Superior temporal gyrus (tissue), 1 donor: ENCODE measurements around the gene OR13J1.
A peak's percentile ranks its signal among the peaks of the same experiment; 100 is the strongest.

Experiments used
- DNase-seq: peaks from one replicate; pipeline ENCODE4 v3.0.0-alpha.2; 2016; ENCODE audit errors: extremely low spot score

OR13J1 gene

DNA sequence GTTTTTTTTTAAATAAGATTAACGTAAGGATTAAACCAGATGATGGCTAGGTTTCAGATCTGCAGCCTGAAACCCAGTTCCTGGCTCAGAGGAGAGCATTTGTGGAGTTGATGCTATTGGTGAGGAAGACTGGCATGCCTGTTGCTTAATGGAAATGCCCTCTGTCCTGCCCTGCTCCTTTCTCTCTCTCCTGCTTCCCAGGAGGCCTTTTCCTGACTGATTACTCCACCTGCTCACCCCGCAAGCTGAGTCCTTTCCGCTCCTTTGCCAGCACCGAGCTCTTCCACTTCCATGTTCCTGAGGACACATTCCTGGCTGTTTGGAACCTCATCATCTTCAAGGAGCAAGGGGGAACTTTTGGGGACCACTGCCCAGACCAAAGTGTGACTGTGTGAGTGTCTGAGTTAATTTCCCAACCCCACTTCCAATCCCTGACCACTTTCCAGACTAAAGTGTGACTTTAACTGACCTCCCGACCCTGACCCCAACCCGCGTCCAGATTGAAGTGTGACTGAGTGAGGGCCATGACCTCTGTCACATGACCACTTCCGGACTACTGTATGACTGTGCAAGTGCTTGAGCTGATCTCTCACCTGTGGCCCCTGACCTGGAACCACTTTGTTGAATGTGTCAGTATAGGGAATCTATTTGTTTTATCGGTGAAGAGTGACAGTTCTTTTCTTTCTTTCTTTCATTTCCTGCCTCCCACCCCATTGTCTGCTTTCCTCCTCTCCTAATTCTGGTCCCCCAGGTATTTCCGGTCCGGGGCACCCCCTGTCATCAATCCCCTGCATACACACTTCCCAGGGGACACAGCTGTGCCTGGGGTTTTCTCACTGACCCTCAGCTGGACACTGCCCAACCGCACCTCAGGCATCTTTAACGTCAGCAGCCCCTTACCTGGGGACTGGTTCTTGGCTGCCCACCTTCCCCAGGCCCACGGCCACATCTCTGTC is 35.7 kb downstream of the OR13J1 start:
- no peak for DNase-seq

- DNase-seq: no peak
Measured at GRCh38 chr9:35832814-35833213, 37.4 kb downstream of the OR13J1 start.

GRCh38 chr9:35831040-35831439 is 39.2 kb downstream of the OR13J1 start:
- no peak for DNase-seq

GRCh38 chr9:35829764-35830096 is 40.5 kb downstream of the OR13J1 start:
- DNase-seq: no peak

DNA sequence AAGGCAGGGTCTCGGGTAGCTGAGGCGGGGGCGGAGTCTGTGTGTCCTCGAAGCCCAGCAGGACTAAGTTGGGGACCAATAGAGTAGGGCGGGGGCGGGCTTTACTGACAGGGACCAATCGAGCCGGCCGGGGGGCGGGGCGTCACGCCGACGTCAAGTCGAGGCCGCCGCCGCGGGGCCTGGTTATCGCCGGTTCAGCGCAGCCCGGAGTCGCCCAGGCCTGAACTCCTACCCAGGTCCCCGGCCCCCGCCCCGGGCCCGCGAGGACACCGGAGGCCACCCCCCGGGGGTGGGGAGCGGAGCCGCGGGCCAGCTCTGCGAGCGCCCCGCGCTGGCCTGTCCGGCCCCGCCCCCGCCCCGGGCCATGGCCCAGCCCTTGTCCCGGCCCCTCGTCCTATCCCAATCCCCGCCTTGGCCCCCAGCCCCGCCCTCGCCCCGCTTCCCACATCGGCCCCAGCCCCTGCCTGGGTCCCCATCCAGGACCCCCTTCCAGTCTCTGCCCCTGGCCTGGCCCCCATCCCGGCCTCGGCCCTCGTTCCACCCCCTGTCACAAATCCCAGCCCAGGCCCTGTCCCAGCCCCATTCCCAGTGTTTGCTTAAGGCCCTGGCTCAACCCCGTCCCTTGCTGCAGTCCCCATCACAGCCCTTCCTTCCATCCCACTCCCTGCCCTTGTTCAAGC is 41.0 kb downstream of the OR13J1 start, which contains the start of gene TMEM8B:
TSS of gene TMEM8B (plus strand) at position 145 of the 680 bp plus-strand sequence. CDS start at position 365, 220 bp downstream.
- DNase-seq: peak; percentile 83

DNA sequence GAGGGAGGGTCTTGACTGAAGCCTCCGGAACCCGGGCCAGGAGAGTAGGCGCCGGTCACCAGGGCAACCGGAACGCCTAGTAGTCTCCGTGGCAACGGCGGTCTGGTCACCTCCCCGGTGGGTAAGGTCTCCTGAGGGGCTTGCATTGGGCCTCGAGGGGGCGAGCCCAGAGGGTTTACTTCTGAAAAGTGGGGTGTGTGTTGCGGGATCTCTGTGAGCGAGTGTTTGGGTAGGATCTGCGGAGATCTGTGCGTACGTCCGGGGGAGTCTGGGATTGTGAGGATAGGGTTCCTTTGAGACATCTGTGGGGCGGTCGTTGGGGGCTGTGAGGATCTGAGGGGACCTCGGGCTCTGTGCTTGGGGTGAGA is 41.5 kb downstream of the OR13J1 start, which contains the start of gene FAM221B:
TSS of gene FAM221B (minus strand) at position 17 of the 368 bp plus-strand sequence. CDS start 2,571 bp downstream, outside the sequence.
- no peak for DNase-seq

DNA sequence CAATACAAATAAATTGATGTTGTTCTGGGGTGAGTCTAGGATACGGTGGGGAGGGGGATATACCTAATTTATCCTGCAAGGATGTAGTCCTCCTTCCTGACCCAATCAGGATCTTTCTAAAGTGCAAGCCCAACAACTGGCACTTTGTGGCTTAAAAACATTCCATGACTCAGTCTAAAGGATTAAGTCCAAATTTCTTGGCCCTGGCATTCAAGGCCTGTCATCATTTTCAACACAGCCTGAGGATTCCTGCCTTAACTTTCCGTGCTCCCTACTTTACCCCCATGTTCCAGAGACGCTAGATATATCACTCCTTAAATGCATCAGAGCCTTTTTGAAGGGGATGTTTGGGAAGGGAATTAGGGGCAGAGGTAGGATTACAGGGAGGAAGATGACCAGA is 42.7 kb downstream of the OR13J1 start:
- DNase-seq: no peak

DNA sequence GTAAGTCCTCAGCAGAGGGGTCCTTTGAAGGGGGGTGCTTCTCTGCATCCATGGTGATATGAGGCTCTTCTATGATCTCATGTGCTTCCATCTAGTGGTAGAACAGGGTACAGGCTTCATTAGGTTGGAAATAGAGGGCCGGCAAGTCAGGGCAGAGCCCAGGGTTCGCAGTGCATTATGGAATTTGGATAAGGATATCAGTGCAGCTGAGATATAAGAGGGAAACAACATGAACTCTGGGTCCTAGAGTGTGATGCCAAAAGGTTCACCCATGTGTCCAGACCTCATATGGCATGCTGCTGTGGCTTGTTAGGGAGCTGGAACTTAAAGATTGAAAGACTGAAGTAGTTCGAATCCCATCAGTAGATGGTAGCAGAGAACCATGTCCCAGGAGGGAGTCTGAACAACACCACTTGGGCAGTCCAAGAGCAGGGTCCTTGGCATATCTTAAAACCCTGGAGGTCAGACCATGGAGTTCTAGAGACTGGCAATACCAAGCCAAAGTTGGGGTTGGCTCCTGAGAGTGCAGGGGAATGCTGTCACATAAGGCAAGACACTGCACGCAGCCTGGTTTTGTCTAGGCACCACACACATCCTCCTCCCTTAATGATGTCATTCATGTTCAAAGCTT is 44.0 kb downstream of the OR13J1 start:
- peak; percentile 75 for DNase-seq

- no peak for DNase-seq
Measured at GRCh38 chr9:35822926-35823325, 47.3 kb downstream of the OR13J1 start.

DNA sequence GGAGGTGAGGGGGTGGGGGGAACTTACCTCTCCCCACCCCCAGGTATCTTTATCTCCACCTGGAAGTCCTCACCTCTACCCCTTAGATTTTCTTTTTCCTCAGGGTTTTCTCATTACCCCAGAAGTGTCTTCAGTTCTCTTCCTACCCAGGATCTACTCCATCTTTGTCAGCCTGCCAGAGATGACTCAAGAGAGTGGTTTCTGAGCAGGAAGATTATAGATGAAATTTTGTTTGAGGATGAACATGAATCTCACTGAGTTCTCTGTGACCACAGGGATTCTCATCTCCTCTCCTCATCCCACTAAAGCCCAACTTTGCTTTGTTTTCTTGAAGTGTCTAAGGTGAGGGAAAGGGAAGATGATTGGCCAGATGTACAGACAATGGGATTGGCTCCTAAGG is 50.1 kb downstream of the OR13J1 start:
- no peak for DNase-seq
